Mesendoderm (in vitro differentiated cells): ENCODE measurements around the gene SHF.

ENCODE experiments used
- DNase-seq: peaks from one replicate; pipeline ENCODE4 v3.0.0; 2013
- H2AK5ac ChIP-seq: 2 replicates; pipeline ENCODE4 v1.6.1; 2013; ENCODE audit warnings: low read length, inconsistent platforms
- H2BK120ac ChIP-seq: 2 replicates; pipeline ENCODE4 v1.6.1; 2013; ENCODE audit warnings: low read depth, mild to moderate bottlenecking, low read length, moderate library complexity, mixed read lengths
- H2BK15ac ChIP-seq: replicated peaks from 2 replicates; pipeline ENCODE4 v1.6.1; 2013; ENCODE audit warnings: low read depth, mild to moderate bottlenecking, moderate library complexity
- H2BK5ac ChIP-seq: 2 replicates; pipeline ENCODE4 v1.6.1; 2013; ENCODE audit warnings: low read length, inconsistent platforms
- H3K18ac ChIP-seq: 2 replicates; pipeline ENCODE4 v1.6.1; 2013; ENCODE audit warnings: mild to moderate bottlenecking, low read length, mixed read lengths
- H3K23ac ChIP-seq: one replicate; pipeline ENCODE4 v1.6.1; 2013; ENCODE audit warnings: low read length
- H3K27ac ChIP-seq: 2 replicates; pipeline ENCODE4 v1.5.1; 2013; ENCODE audit warnings: low read depth, mild to moderate bottlenecking, inconsistent platforms, low read length, moderate library complexity
- H3K27me3 ChIP-seq: 2 replicates; pipeline ENCODE4 v1.6.1; 2013; ENCODE audit warnings: low read length, control low read depth, mild to moderate bottlenecking, inconsistent platforms; ENCODE audit not compliant: insufficient read depth, poor library complexity
- H3K36me3 ChIP-seq: 2 replicates; pipeline ENCODE4 v1.6.1; 2013; ENCODE audit warnings: low read length, inconsistent platforms; ENCODE audit not compliant: control insufficient read depth, insufficient read depth
- H3K4ac ChIP-seq: one replicate; pipeline ENCODE4 v1.6.1; 2013; ENCODE audit warnings: low read depth, mild to moderate bottlenecking, low read length, moderate library complexity
- H3K4me1 ChIP-seq: 2 replicates; pipeline ENCODE4 v1.6.1; 2013; ENCODE audit warnings: low read depth, low read length, inconsistent platforms; ENCODE audit not compliant: control insufficient read depth
- H3K4me2 ChIP-seq: 2 replicates; pipeline ENCODE4 v1.6.1; 2013; ENCODE audit warnings: low read length
- H3K4me3 ChIP-seq: 2 replicates; pipeline ENCODE4 v1.5.1; 2013; ENCODE audit warnings: mild to moderate bottlenecking, low read length
- H3K56ac ChIP-seq: one replicate; pipeline ENCODE4 v1.6.1; 2013; ENCODE audit warnings: low read length
- H3K79me1 ChIP-seq: 2 replicates; pipeline ENCODE4 v1.6.1; 2013; ENCODE audit warnings: low read length, inconsistent platforms
- H3K79me2 ChIP-seq: 2 replicates; pipeline ENCODE4 v1.6.1; 2013; ENCODE audit warnings: mild to moderate bottlenecking, low read length; ENCODE audit not compliant: control insufficient read depth, insufficient read depth
- H3K9ac ChIP-seq: 2 replicates; pipeline ENCODE4 v1.6.1; 2013; ENCODE audit warnings: low read length, inconsistent platforms
- H4K5ac ChIP-seq: one replicate; pipeline ENCODE4 v1.6.1; 2013; ENCODE audit warnings: low read length
- H4K8ac ChIP-seq: one replicate; pipeline ENCODE4 v1.6.1; 2013; ENCODE audit warnings: low read depth, mild to moderate bottlenecking, control low read depth, low read length, moderate library complexity
- WGBS: extraction: QIAGEN DNeasy Blood & Tissue Kit; methylation state at CpG from one replicate; pipeline ENCODE4 v1.1.7; 2013; ENCODE audit warnings: low lambda C conversion rate, missing lambda C conversion rate; ENCODE audit not compliant: insufficient coverage; ENCODE audit errors: extremely low coverage; 5-methylcytosine and 5-hydroxymethylcytosine counted together

SHF gene

GRCh38 chr15:45156744-45157455, 30.9 kb downstream of the SHF start:
- Histone ChIP-seq H3K4ac (no peak overlapping the region), H4K5ac (no peak overlapping the region), H2AK5ac (no peak overlapping the region), H3K36me3 (no peaks in the 10 kb centered on the region), H3K79me1 (no peaks in the 10 kb centered on the region), H3K79me2 (no peaks in the 10 kb centered on the region), H3K27me3 (no peaks in the 10 kb centered on the region), H2BK15ac (no peak overlapping the region), H3K18ac (no peak overlapping the region), H3K4me1 (no peaks in the 10 kb centered on the region), H3K4me3 (no peak overlapping the region), H2BK5ac (no peak overlapping the region), H3K23ac (no peak overlapping the region), H2BK120ac (no peak overlapping the region), H3K56ac (no peak overlapping the region), H4K8ac (no peak overlapping the region), H3K27ac (no peak overlapping the region), H3K9ac (no peak overlapping the region), H3K4me2 (no peak overlapping the region)
- WGBS, result no CpG with 5 or more reads among the region's 7 CpGs
- no peak for DNase-seq

DNA sequence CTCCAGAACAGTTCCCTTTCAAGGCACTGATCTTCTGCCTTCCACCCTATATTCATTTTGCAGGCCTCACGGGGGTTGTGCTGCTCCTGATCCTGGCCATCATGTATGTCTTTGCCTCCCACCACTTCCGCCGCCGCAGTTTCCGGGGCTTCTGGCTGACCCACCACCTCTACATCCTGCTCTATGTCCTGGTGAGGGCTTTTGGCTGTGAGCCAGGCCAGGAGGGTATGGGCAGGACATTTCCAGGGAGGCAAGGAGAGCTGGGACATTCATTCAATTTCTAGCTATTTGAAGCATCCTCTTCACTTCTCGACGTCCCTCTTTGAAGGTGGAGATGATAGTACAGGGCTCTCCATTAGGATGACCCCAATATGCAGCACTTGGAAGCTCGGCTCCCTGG, 32.0 kb downstream of the SHF start:
- WGBS, result no CpG with 5 or more reads among the region's 8 CpGs
- H3K4ac ChIP-seq, result no peak overlapping the region
- no peak overlapping the region for H4K8ac ChIP-seq
- H3K4me1 ChIP-seq, result no peaks in the 10 kb centered on the region
- no peak overlapping the region for H3K27ac ChIP-seq
- H3K79me1 ChIP-seq, result no peaks in the 10 kb centered on the region
- no peaks in the 10 kb centered on the region for H3K27me3 ChIP-seq
- DNase-seq, result no peak
- H2BK120ac ChIP-seq, result no peak overlapping the region
- no peak overlapping the region for H3K23ac ChIP-seq
- no peak overlapping the region for H3K56ac ChIP-seq
- no peak overlapping the region for H3K4me2 ChIP-seq
- no peak overlapping the region for H3K4me3 ChIP-seq
- H3K79me2 ChIP-seq, result no peaks in the 10 kb centered on the region
- H2BK15ac ChIP-seq, result no peak overlapping the region
- no peak overlapping the region for H3K18ac ChIP-seq
- no peak overlapping the region for H2AK5ac ChIP-seq
- no peak overlapping the region for H2BK5ac ChIP-seq
- H3K9ac ChIP-seq, result no peak overlapping the region
- no peaks in the 10 kb centered on the region for H3K36me3 ChIP-seq
- no peak overlapping the region for H4K5ac ChIP-seq

- Histone ChIP-seq H3K4me2 (no peak overlapping the region), H2BK5ac (no peak overlapping the region), H3K79me2 (no peaks in the 10 kb centered on the region), H3K4me3 (no peak overlapping the region), H3K27ac (no peak overlapping the region), H3K79me1 (no peaks in the 10 kb centered on the region), H3K36me3 (no peaks in the 10 kb centered on the region), H4K5ac (no peak overlapping the region), H2BK120ac (no peak overlapping the region), H3K4me1 (peaks cover 2% of the 10 kb centered on the region), H3K56ac (no peak overlapping the region), H3K27me3 (no peaks in the 10 kb centered on the region), H4K8ac (no peak overlapping the region), H3K4ac (no peak overlapping the region), H3K9ac (no peak overlapping the region), H2AK5ac (no peak overlapping the region), H3K23ac (no peak overlapping the region), H3K18ac (no peak overlapping the region), H2BK15ac (no peak overlapping the region)
- WGBS, result no CpG with 5 or more reads among the region's 36 CpGs
- DNase-seq, result no peak
Observed at GRCh38 chr15:45151998-45152828, 35.6 kb downstream of the SHF start.

GRCh38 chr15:45150997-45151396, 36.8 kb downstream of the SHF start:
- no peaks in the 10 kb centered on the region for H3K36me3 ChIP-seq
- H2BK15ac ChIP-seq, result no peak overlapping the region
- H2AK5ac ChIP-seq, result no peak overlapping the region
- H3K23ac ChIP-seq, result no peak overlapping the region
- H3K4ac ChIP-seq, result no peak overlapping the region
- no peak overlapping the region for H3K18ac ChIP-seq
- no peak for DNase-seq
- no peak overlapping the region for H3K4me3 ChIP-seq
- no peak overlapping the region for H4K5ac ChIP-seq
- H3K4me2 ChIP-seq, result no peak overlapping the region
- peaks cover 2% of the 10 kb centered on the region for H3K4me1 ChIP-seq
- no CpG with 5 or more reads among the region's 6 CpGs for WGBS
- H4K8ac ChIP-seq, result no peak overlapping the region
- no peaks in the 10 kb centered on the region for H3K79me2 ChIP-seq
- no peak overlapping the region for H3K27ac ChIP-seq
- no peaks in the 10 kb centered on the region for H3K79me1 ChIP-seq
- no peak overlapping the region for H3K9ac ChIP-seq
- no peak overlapping the region for H3K56ac ChIP-seq
- no peak overlapping the region for H2BK5ac ChIP-seq
- H3K27me3 ChIP-seq, result no peaks in the 10 kb centered on the region
- no peak overlapping the region for H2BK120ac ChIP-seq

- no CpG with 5 or more reads among the region's 6 CpGs for WGBS
- DNase-seq, result no peak
- H3K27ac ChIP-seq, result no peak overlapping the region
- H3K56ac ChIP-seq, result no peak overlapping the region
- peaks cover 2% of the 10 kb centered on the region for H3K4me1 ChIP-seq
- no peak overlapping the region for H4K5ac ChIP-seq
- no peaks in the 10 kb centered on the region for H3K36me3 ChIP-seq
- no peak overlapping the region for H3K4me2 ChIP-seq
- no peak overlapping the region for H2BK120ac ChIP-seq
- H4K8ac ChIP-seq, result no peak overlapping the region
- H3K23ac ChIP-seq, result no peak overlapping the region
- no peak overlapping the region for H2AK5ac ChIP-seq
- no peak overlapping the region for H3K4me3 ChIP-seq
- H2BK15ac ChIP-seq, result no peak overlapping the region
- no peak overlapping the region for H3K9ac ChIP-seq
- H3K79me1 ChIP-seq, result no peaks in the 10 kb centered on the region
- no peak overlapping the region for H2BK5ac ChIP-seq
- H3K18ac ChIP-seq, result no peak overlapping the region
- H3K27me3 ChIP-seq, result no peaks in the 10 kb centered on the region
- H3K79me2 ChIP-seq, result no peaks in the 10 kb centered on the region
- no peak overlapping the region for H3K4ac ChIP-seq
Observed at GRCh38 chr15:45150481-45150880, 37.3 kb downstream of the SHF start.
